Colonic mucosa (tissue), 4 donors: ENCODE results near the gene GALNT18. TPM values are rescaled to one million over a fixed set of nuclear protein-coding genes. Genes with fewer than 3 reads are reported as not detected.

Experiments
- DNase-seq: peaks from one replicate; pipeline ENCODE4 v3.0.0-alpha.2; 2020
- H3K27ac ChIP-seq: fragments of 200-600 bp; one replicate; pipeline ENCODE4 v1.8.0; 2021
- H3K27me3 ChIP-seq: fragments of 200-600 bp; one replicate; pipeline ENCODE4 v1.8.0; 2021
- H3K36me3 ChIP-seq: fragments of 200-600 bp; one replicate; pipeline ENCODE4 v1.8.0; 2021
- H3K4me1 ChIP-seq: fragments of 200-600 bp; one replicate; pipeline ENCODE4 v1.8.0; 2021; ENCODE audit warnings: mild to moderate bottlenecking
- H3K4me3 ChIP-seq: fragments of 200-600 bp; one replicate; pipeline ENCODE4 v1.8.0; 2021
- H3K9ac ChIP-seq, 2 donors: one replicate each; pipeline ENCODE4 v1.7.0; 2013; ENCODE audit warnings: control low read depth in 2 of 2, low read depth in 2 of 2, low read length in 2 of 2
- H3K9me3 ChIP-seq: fragments of 200-600 bp; one replicate; pipeline ENCODE4 v1.8.0; 2021
- intact Hi-C: fragments of 100-400 bp; cut with DNase I; formaldehyde crosslinking; loops from one replicate; pipeline ENCODE4 v1.14.1; 2022
- total RNA-seq, 2 donors: library from RNA; stranded (reverse); fragmentation: NEBNext Ultra II Directional in 1 of 2; extraction: Animal tissue kit (Norgen Biotek cat#: 25700) in 1 of 2; gene quantifications; one replicate each; pipeline ENCODE4 v1.2.1, GENCODE V29; 2021
- TF ChIP-seq, protein P1 (sequence below): fragments of 200-600 bp; IDR thresholded peaks from one replicate; pipeline ENCODE4 v1.8.0; 2022; ENCODE audit warnings: antibody characterized with exemption, mild to moderate bottlenecking
- donor health status: healthy.
- donor health status: DM: no; HTN: no; CAD: no.
- donor health status: DM: no; HTN: no; CAD: no.

The GALNT18 gene
- total RNA-seq, 2 donors from 2014 or later, result 3.6 to 8.3 TPM

DNA sequence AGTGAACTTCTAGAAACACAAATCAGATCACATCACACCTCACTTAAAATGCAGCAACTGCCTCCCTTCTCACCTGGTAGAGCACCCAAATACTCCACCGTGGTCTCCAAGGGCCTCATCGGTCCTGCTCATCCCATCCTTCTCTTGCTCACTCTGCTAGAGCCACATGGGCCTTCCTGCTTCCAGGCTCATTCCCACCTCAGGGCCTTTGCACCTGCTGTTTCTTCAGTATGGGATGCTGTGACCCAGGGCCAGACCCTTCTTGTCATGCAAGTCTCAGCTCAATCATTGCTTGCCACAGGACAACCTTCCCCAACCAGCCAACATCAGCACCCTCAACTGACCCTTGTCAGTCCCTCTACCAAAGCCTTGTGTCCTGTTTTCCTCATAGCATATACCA lies 124.9 kb downstream of the GALNT18 start:
- Histone ChIP-seq H3K4me3 (no peak overlapping the region), H3K27me3 (no peaks in the 10 kb centered on the region), H3K27ac (no peak overlapping the region), H3K9me3 (no peaks in the 10 kb centered on the region), H3K36me3 (no peaks in the 10 kb centered on the region), H3K9ac (no peak overlapping the region), H3K4me1 (no peaks in the 10 kb centered on the region)
- intact Hi-C loops, result no loop called here
- no peak for DNase-seq
- TF ChIP-seq, protein P1, sequence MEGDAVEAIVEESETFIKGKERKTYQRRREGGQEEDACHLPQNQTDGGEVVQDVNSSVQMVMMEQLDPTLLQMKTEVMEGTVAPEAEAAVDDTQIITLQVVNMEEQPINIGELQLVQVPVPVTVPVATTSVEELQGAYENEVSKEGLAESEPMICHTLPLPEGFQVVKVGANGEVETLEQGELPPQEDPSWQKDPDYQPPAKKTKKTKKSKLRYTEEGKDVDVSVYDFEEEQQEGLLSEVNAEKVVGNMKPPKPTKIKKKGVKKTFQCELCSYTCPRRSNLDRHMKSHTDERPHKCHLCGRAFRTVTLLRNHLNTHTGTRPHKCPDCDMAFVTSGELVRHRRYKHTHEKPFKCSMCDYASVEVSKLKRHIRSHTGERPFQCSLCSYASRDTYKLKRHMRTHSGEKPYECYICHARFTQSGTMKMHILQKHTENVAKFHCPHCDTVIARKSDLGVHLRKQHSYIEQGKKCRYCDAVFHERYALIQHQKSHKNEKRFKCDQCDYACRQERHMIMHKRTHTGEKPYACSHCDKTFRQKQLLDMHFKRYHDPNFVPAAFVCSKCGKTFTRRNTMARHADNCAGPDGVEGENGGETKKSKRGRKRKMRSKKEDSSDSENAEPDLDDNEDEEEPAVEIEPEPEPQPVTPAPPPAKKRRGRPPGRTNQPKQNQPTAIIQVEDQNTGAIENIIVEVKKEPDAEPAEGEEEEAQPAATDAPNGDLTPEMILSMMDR, result no peak

GRCh38 chr11:11494348-11494747 lies 127.5 kb downstream of the GALNT18 start:
- Histone ChIP-seq H3K27ac (no peak overlapping the region), H3K9ac (no peak overlapping the region), H3K27me3 (no peaks in the 10 kb centered on the region), H3K4me3 (no peak overlapping the region), H3K36me3 (no peaks in the 10 kb centered on the region), H3K4me1 (no peaks in the 10 kb centered on the region), H3K9me3 (no peaks in the 10 kb centered on the region)
- no peak for DNase-seq
- TF ChIP-seq, protein P1, result no peak
- intact Hi-C loops, result no loop called here

DNA sequence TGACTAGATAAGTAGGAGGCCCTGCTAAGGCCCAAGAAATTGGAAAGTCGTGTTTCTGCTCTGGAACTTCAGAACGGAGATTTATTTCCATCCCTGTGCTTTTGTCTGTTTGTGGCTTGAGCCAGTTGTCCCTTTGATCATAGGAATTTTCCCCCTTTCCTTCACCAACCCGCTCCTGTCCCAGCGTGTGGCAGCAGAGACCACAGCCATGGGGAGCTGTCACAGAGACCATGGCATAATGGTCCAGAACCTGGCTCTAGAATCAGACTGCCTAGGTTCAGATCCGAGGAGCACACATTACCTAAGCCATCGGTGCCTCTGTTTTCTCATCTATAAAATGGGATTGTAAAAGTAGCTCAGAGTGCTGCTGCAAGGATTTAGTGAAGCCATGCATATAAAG lies 128.1 kb downstream of the GALNT18 start:
- Histone ChIP-seq H3K4me1 (no peaks in the 10 kb centered on the region), H3K27ac (no peak overlapping the region), H3K9me3 (no peaks in the 10 kb centered on the region), H3K36me3 (no peaks in the 10 kb centered on the region), H3K9ac (no peak overlapping the region), H3K4me3 (no peak overlapping the region), H3K27me3 (no peaks in the 10 kb centered on the region)
- TF ChIP-seq, protein P1, result no peak
- intact Hi-C loops, result no loop called here
- no peak for DNase-seq

GRCh38 chr11:11491589-11491988 lies 130.2 kb downstream of the GALNT18 start:
- Histone ChIP-seq H3K4me3 (no peak overlapping the region), H3K27me3 (no peaks in the 10 kb centered on the region), H3K4me1 (no peaks in the 10 kb centered on the region), H3K36me3 (no peaks in the 10 kb centered on the region), H3K9me3 (no peaks in the 10 kb centered on the region), H3K27ac (no peak overlapping the region), H3K9ac (no peak overlapping the region)
- intact Hi-C loops, result no loop called here
- TF ChIP-seq, protein P1, result no peak
- no peak for DNase-seq

DNA sequence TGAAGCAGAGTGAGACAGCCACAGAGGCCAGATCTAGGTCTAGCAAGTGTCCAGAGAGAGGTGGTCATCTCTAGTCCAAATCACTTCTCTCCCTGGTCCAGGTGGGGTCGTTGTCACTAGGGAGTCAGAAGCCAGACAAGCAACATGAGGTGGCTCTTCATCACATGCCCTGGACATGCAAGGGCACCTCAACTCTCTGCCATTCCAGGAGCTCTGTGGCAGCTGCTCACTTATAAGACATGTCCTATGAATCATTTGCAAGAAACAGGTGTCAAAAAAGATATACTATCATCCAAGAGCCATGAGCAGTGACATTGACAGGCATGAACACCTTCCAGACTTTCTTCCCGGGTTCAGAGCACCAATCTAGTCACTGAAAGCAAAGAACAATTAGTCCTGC lies 130.8 kb downstream of the GALNT18 start:
- no peak for DNase-seq
- no peaks in the 10 kb centered on the region for H3K36me3 ChIP-seq
- H3K27me3 ChIP-seq, result no peaks in the 10 kb centered on the region
- TF ChIP-seq, protein P1, result no peak
- no peaks in the 10 kb centered on the region for H3K9me3 ChIP-seq
- H3K9ac ChIP-seq, result no peak overlapping the region
- no peaks in the 10 kb centered on the region for H3K4me1 ChIP-seq
- intact Hi-C loops, result no loop called here
- H3K27ac ChIP-seq, result no peak overlapping the region
- H3K4me3 ChIP-seq, result no peak overlapping the region

- no peaks in the 10 kb centered on the region for H3K27me3 ChIP-seq
- no peaks in the 10 kb centered on the region for H3K4me1 ChIP-seq
- no peak overlapping the region for H3K27ac ChIP-seq
- H3K9ac ChIP-seq, result peak overlapping the region in 1 of 2 donors; percentile 13
- TF ChIP-seq, protein P1, result no peak
- H3K9me3 ChIP-seq, result no peaks in the 10 kb centered on the region
- intact Hi-C loops, result no loop called here
- no peaks in the 10 kb centered on the region for H3K36me3 ChIP-seq
- no peak overlapping the region for H3K4me3 ChIP-seq
- DNase-seq, result no peak
These were observed 135.4 kb downstream of the GALNT18 start for GRCh38 chr11:11486423-11486822.
